Hindlimb muscle (tissue), 1 donor: ENCODE measurements around the gene CDC42BPB. TPM values are rescaled to one million over a fixed set of nuclear protein-coding genes. Genes with fewer than 3 reads are reported as not detected.

Experiments used
- DNase-seq: peaks from one replicate; pipeline ENCODE4 v3.0.0-alpha.2; 2013
- polyA plus RNA-seq: library from polyadenylated mRNA; unstranded; fragments of 120-200 nt; gene quantifications from one replicate; pipeline ENCODE4 v1.2.1, GENCODE V29; 2013; ENCODE audit not compliant: insufficient read length

Gene CDC42BPB
- polyA plus RNA-seq, 1 donor: 57.8 TPM

DNA sequence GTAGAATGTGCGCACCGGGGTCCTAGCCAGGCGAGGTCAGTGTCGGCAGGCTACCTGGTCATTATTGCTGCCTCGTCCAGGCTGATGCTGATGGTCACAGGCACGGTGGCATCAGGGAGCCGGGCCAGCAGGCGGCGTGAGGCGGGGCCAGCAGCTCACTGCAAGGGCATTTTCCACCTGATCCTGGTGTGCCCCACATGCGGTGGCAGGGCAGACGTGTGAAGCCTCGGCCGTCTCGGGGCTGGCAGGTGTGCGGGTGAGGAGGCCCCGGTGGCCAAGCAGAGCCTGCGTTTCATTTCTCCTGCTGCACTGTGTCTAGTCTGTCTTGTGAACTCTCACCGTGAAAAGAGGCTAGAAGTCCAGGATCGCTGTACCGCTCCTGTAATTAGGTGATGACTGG is 146.9 kb downstream of the CDC42BPB start:
- no peak for DNase-seq

DNA sequence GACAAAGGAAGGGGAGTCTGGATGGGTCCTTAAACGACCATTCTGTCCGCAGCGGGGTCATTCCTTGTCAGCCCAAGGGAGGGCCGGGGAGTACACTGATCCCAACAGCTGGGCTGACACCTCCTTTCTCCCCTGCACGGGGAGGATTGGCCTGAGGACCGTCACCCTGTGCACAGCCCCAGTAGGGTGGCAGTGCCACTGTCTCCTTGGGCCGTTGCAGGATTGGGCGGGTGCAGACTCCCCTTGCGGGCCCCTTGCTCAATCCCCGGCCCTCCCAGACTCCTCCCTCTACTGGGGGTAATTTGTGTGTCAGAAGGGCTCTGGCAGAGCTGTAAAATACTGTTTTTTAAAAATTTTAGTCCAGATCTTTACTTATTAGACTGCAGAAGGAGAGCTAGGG is 147.4 kb downstream of the CDC42BPB start:
- no peak for DNase-seq

- no peak for DNase-seq
Measured at GRCh38 chr14:102909462-102909861, 147.9 kb downstream of the CDC42BPB start.

- DNase-seq: no peak
Measured at GRCh38 chr14:102908766-102909455, 148.4 kb downstream of the CDC42BPB start.

DNA sequence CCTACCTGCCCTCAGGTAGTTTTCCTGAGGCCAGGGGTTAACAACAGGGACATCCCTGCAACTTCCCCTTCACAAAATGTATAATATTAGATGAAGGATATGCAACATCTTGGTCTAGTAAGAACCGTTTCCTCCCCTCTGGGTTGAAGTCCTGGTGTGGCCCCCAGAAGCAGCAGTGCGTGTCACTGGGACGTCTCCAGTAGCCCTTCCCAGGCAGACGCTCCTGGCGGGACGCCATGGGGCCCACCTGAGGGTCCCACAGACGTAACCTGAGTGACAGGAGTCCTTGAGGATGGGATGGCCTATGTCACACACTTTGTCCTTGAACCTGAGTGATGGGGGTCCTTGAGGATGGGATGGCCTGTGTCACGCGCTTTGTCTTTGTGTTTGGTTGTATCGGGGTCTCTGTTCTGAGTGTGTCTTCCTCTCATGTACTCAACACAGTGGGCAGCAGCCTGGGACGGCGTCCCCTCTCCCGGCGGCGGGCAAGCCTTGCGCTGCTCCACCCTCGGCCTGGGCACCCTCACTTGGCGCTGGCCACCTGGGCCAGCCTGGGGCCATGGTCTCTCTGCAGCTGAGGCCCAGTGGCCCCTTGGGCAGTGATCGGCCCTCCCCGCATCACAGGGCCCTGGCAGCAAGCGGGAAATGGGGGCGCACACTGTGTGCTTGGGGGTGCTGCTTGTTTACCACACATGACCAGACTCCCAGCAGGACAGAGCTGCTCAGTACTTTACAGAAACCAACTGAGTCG is 149.2 kb downstream of the CDC42BPB start:
- DNase-seq: no peak

- DNase-seq: no peak
Measured at GRCh38 chr14:102907303-102907844, 150.0 kb downstream of the CDC42BPB start.

DNA sequence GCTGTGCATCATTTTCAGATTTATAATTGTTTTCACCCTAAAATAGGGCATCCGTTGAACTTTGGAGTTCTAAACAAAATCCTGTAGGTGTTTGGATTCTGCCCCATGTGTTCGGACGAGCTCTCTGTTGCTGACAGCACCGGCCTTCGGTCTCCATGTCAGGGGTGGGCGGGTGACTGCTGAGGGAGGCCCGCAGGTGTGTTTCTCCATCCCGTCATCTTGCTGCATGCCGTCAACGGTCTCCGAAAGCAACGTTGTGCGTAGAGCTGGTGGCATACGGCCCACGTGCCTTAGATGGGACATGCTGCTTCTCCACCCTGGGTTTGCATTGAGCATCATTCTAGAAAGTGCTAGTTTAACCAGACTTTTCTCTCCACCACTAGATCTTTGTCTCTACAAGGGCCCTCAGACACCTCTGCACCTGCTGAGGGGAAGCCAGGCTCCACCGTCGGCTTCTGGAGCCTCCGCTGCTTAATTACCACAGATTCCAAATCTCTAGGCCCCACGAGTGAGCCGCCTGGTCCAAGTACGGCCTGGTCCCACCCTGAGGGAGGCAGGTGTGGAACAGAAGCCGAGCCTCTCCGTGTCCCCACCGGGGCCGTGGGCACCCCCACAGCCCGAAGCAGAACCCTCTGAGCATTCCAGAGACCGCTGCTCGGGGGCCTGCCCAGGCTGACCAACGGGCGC is 150.6 kb downstream of the CDC42BPB start:
- DNase-seq: no peak

DNA sequence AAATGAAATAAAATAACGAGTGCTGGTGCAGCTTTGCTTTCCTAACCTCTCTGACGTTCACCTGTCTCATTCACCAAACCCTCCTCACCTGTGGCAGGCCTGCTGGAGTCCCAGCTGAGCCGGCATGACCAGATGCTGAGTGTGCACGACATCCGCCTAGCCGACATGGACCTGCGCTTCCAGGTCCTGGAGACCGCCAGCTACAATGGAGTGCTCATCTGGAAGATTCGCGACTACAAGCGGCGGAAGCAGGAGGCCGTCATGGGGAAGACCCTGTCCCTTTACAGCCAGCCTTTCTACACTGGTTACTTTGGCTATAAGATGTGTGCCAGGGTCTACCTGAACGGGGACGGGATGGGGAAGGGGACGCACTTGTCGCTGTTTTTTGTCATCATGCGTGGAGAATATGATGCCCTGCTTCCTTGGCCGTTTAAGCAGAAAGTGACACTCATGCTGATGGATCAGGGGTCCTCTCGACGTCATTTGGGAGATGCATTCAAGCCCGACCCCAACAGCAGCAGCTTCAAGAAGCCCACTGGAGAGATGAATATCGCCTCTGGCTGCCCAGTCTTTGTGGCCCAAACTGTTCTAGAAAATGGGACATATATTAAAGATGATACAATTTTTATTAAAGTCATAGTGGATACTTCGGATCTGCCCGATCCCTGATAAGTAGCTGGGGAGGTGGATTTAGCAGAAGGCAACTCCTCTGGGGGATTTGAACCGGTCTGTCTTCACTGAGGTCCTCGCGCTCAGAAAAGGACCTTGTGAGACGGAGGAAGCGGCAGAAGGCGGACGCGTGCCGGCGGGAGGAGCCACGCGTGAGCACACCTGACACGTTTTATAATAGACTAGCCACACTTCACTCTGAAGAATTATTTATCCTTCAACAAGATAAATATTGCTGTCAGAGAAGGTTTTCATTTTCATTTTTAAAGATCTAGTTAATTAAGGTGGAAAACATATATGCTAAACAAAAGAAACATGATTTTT is 151.9 kb downstream of the CDC42BPB start:
- no peak for DNase-seq

DNA sequence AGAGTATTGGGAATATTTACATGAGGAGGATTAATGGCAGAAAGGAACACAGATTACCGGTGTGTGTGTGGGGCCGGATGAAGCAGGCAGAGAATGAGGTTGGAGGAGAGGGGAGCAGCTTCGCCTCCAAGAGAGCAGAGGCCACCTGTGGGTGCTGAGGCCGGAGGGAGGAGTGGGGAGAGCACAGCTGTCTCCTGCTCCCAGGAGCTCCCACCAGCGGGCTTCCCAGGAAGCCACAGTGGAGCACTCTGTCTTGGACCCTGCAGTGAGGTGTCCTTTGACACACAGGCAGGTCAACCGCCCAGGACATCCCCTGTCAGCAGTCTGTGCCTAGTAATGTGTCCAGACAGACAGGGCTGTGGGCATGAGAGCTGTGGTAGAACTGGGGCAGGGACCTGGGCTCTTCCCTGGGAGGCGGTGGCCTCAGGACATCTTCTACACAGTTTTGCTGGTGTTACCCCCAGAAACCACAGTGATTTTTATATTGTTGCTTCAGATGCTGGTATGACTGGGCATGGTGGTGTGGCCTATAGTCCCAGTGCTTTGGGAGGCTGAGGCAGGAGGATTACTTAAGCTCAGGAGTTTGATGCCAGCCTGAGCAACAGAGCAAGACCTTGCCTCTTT is 153.3 kb downstream of the CDC42BPB start:
- DNase-seq: no peak

DNA sequence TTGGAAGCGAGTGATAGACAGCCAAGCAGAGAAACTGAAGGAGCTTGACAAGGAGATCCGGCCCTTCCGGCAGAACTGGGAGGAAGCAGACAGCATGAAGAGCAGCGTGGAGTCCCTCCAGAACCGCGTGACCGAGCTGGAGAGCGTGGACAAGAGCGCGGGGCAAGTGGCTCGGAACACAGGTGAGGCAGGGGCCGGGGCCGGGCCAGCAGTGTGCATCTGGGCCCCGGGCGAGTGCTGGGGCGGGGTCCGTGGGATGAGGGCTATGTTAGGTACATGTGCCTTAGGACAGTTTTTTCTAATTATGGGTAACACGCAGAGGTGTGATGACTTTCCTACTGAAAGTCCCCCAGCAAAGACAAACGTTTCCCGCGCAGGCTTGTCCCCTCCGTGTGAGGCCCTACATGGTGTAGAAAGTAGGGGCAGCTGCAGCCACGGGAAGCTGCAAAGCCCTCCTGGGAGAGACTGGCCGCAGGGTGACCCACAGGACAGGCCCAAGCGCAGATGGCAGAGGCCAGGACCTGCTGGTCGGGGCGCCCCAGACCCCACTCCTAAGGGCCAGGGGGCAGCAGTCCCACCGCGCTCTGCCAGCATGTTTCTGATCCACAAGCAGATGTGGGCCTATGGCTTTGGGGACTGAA is 154.0 kb downstream of the CDC42BPB start:
- no peak for DNase-seq

- no peak for DNase-seq
Measured at GRCh38 chr14:102902523-102903247, 154.7 kb downstream of the CDC42BPB start.

DNA sequence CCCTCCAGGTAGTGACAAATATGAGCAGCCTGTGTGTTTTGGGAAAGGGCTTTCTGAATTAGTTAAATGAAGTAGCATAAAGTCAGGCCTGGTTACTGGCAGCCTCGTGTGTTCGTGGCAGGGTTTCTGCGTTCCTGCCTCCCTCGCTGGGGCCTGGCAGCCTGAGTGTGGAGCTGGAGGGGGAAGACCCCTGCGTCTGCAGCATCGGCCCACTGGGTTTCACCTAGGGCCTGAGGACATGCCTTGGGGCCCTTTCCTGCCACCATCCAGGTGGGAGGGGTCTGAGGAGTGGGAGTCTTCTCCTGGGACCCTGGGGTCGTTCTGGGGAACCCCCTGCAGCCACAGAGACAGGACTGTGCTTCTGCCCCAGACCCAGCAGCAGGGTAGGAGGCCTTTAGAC is 155.3 kb downstream of the CDC42BPB start:
- no peak for DNase-seq

DNA sequence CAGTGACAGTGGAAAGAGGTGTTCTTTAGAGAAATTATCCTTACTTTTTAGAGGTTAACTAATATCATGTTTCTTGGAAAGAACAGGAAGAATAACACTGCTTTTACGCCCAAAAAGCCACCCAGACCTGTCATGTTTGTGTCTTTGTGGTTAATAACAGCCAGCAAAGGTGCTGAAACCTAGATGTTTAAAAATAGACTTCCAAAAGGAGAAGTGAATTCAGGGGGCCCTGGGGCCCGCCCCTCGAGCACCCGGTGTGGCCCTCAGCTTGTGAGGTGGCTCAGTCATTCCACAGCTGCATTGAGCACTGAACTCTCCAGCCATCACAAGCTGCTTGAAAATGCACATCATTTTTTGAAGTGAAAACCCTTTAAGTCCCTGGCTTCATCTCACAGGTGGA is 155.7 kb downstream of the CDC42BPB start:
- no peak for DNase-seq

GRCh38 chr14:102900631-102901571 is 156.4 kb downstream of the CDC42BPB start:
- no peak for DNase-seq

GRCh38 chr14:102899516-102899900 is 157.8 kb downstream of the CDC42BPB start:
- no peak for DNase-seq

- no peak for DNase-seq
Measured at GRCh38 chr14:102898776-102899515, 158.4 kb downstream of the CDC42BPB start.

GRCh38 chr14:102898298-102898697 is 159.1 kb downstream of the CDC42BPB start:
- no peak for DNase-seq

GRCh38 chr14:102897299-102898027 is 159.9 kb downstream of the CDC42BPB start:
- DNase-seq: no peak
